ENCODE data around the gene PRTN3.

DNA sequence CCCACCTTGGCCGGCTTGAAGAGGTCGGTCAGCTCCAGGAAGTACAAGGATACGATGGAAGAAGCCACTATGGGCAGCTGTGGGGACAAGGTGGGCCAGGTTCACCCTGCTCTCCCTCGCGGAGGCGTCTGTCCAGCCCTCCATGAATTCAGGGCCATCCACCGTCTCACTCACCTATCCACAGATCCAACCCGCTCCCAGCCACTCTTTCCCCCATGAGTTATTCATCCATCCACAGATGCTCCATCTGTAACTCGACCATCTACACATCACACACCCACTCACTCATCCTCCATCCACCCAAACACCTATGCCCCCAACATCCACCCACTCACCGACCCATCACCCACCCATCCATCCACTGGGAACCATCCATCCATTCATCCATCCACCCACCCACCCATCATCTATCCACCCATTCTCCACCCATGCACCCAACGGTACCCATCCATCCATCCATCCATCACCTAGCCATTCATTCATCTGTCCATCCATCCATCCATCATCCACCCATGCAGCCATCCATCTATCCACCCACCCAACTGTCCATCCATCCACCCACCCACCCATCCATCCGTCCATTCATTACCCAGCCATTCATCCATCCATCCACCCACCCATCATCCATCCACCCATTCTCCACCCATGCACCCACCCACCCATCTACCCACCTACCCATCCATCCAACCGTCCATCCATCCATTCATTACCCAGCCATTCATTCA is 24.9 kb upstream of the PRTN3 start:
- no peak for TF ChIP-seq EZH2phosphoT487 (IDR thresholded peaks at IDR 0.05; ENCODE audit: low read depth)
- TF ChIP-seq CTCF (IDR thresholded peaks at IDR 0.05; ENCODE audit: low read depth, low read length): no peak
